DOHH2 (cell line): Measurements from ENCODE around the gene COL19A1.
A peak's percentile ranks its signal among the peaks of the same experiment; 100 is the strongest.

Experiments
- EZH2phosphoT487 ChIP-seq: fragments of 200-600 bp; sonication (generic); IDR thresholded peaks from 2 replicates; pipeline ENCODE4 v1.6.1; 2017; ENCODE audit warnings: borderline replicate concordance, mild to moderate bottlenecking, antibody characterized with exemption, low read length, moderate library complexity, mixed read lengths
- TF ChIP-seq, protein P1 (sequence below): fragments of 200-600 bp; sonication (generic); IDR thresholded peaks from one replicate; pipeline ENCODE4 v1.5.1; 2014; ENCODE audit warnings: antibody characterized with exemption, mild to moderate bottlenecking, low read depth, low read length; ENCODE audit not compliant: poor library complexity, severe bottlenecking

- TF ChIP-seq, protein P1, sequence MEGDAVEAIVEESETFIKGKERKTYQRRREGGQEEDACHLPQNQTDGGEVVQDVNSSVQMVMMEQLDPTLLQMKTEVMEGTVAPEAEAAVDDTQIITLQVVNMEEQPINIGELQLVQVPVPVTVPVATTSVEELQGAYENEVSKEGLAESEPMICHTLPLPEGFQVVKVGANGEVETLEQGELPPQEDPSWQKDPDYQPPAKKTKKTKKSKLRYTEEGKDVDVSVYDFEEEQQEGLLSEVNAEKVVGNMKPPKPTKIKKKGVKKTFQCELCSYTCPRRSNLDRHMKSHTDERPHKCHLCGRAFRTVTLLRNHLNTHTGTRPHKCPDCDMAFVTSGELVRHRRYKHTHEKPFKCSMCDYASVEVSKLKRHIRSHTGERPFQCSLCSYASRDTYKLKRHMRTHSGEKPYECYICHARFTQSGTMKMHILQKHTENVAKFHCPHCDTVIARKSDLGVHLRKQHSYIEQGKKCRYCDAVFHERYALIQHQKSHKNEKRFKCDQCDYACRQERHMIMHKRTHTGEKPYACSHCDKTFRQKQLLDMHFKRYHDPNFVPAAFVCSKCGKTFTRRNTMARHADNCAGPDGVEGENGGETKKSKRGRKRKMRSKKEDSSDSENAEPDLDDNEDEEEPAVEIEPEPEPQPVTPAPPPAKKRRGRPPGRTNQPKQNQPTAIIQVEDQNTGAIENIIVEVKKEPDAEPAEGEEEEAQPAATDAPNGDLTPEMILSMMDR, result peak; percentile 41
- TF ChIP-seq EZH2phosphoT487, result no peak
Observed at GRCh38 chr6:69868252-69868804, 2.0 kb downstream of the COL19A1 start.
